RKO (cell line): ENCODE data around the gene UNCX.
"Not testable (repeated sequence)": the region's sequence is repeated elsewhere in the genome, so short reads cannot be mapped to it uniquely, and the experiment has no call there.

ENCODE experiments used
- DNase-seq: peaks from one replicate; pipeline ENCODE4 v3.0.0-alpha.2; 2016; ENCODE audit warnings: low spot score

The UNCX gene

GRCh38 chr7:1278543-1278942 is 45.9 kb downstream of the UNCX start:
- DNase-seq: no peak

- DNase-seq: no peak
Observed at GRCh38 chr7:1279041-1279440, 46.4 kb downstream of the UNCX start.

DNA sequence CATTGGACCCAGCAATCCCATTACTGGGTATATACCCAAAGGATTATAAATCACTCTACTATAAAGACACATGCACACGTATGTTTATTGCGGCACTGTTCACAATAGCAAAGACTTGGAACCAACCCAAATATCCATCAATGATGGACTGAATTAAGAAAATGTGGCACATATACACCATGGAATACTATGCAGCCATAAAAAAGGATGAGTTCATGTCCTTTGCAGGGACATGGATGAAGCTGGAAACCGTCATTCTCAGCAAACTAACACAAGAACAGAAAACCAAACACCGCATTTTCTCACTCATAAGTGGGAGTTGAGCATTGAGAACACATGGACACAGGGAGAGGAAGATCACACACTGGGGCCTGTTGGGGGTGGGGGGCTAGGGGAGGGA is 47.2 kb downstream of the UNCX start:
- not testable (repeated sequence) for DNase-seq

DNA sequence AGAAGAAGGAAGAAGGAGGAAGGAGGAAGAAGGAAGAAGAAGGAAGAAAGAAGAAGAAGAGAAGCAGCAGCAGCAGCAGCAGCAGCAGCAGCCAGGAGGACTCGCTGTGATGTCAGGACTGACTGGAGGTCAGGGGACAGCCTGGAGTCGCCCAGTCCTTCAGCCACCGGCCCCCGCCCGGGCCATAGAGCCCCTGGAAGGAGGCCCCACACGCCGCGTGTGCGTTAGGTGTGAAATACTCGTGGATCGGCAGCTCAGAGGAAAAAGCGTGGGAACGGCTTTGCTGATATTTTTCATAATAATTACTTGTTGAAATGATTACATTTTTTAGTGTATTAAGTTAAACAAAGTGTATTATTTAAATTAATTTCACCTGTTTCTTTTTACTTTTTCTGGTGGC is 48.4 kb downstream of the UNCX start:
- DNase-seq: no peak

- no peak for DNase-seq
Observed at GRCh38 chr7:1282679-1283078, 50.0 kb downstream of the UNCX start.

- no peak for DNase-seq
Observed at GRCh38 chr7:1283337-1283736, 50.7 kb downstream of the UNCX start.

- no peak for DNase-seq
Observed at GRCh38 chr7:1283941-1284742, 51.5 kb downstream of the UNCX start.

DNA sequence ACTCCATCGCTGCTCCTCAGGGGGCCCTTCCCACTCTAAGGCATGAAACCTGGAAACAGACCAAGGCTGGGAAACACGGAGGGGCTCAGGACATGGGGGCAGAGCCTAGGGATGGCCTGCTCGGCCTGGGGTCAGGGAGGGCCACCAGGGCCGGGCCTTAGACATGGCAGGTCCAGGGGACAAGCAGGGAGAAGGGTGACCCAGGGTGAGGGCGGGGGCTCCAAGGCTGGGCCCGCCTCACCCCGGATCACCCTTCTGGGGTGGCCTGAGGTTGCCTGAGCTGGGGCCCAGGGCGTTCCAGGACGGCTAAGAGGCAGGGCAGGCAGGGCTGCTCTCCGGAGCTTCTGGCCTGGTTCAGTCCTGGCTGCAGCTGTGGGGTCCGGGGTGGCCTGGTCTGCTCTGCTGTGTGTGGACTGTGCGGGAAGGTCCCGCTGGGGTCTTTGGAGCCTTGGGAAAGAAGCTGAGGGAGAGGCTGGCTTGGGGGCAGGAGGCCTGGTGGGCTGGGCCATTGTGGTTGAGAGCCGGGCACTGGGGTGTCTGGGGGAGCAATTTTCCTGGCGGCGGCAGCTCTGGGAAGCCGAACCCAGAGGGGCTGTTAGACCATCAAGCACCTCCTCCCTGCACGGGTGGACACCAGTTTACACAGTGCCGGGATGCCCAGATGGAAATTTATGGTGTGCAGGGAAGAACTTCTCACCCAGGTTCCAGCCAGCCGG is 52.2 kb downstream of the UNCX start:
- no peak for DNase-seq

DNA sequence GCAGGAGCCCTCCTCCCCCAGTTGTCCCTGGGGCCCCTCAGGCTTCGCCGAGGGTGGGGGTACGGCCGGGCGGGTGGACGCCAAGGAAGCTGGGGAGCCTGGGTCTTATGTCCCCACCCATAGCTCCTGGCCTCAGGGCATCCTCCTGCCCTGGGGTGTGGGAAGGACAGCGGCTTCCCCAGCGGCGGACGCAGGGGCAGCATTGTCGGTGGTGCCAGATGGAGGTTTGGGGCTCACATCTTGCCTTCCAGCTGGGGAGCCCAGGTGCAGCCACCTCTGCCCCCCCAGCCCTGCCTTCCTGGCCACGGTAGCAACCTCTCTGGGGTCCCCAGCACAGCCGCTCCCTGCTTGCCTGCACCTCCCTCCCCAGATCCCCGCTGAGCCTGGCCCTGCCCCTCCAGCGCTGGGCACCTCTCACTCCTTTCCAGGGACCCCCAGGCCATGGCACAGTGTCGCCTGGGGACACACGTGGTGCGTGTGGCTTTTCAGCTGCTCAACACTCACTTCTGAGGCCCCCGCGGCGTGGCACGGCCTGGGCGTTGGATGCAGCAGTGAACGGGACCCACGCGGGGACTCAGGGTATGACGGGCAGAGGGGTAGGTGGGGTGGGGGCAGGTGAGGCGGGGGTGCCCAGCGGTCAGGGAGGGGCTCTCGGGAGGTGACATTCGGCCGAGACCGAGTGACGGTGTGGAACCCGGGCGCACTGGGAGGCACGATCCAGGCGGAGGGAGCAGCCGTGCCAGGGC is 53.1 kb downstream of the UNCX start:
- DNase-seq: no peak
